HPDE6-E6E7 (cell line): ENCODE data around the gene UNC5C.

ENCODE experiments used
- DNase-seq: peaks from one replicate; pipeline ENCODE4 v3.0.0; 2011; ENCODE audit warnings: missing footprints; ENCODE audit errors: extremely low spot score

Gene UNC5C

GRCh38 chr4:95402299-95402698, 146.5 kb downstream of the UNC5C start:
- DNase-seq: no peak

- no peak for DNase-seq
These were observed 150.6 kb downstream of the UNC5C start for GRCh38 chr4:95398217-95398616.

- DNase-seq: no peak
These were observed 153.9 kb downstream of the UNC5C start for GRCh38 chr4:95394752-95395306.

- no peak for DNase-seq
These were observed 155.0 kb downstream of the UNC5C start for GRCh38 chr4:95393821-95394220.

- DNase-seq: no peak
These were observed 159.9 kb downstream of the UNC5C start for GRCh38 chr4:95388911-95389310.

- DNase-seq: no peak
These were observed 161.1 kb downstream of the UNC5C start for GRCh38 chr4:95387719-95388118.

GRCh38 chr4:95386410-95386809, 162.4 kb downstream of the UNC5C start:
- DNase-seq: no peak

- no peak for DNase-seq
These were observed 166.8 kb downstream of the UNC5C start for GRCh38 chr4:95381843-95382580.

GRCh38 chr4:95379633-95380032, 169.1 kb downstream of the UNC5C start:
- no peak for DNase-seq

- DNase-seq: no peak
These were observed 171.3 kb downstream of the UNC5C start for GRCh38 chr4:95377366-95377900.

- no peak for DNase-seq
These were observed 177.1 kb downstream of the UNC5C start for GRCh38 chr4:95371476-95372224.

GRCh38 chr4:95367824-95368223, 180.9 kb downstream of the UNC5C start:
- no peak for DNase-seq

GRCh38 chr4:95363966-95364365, 184.8 kb downstream of the UNC5C start:
- DNase-seq: no peak

GRCh38 chr4:95363559-95363925, 185.2 kb downstream of the UNC5C start:
- no peak for DNase-seq

- DNase-seq: no peak
These were observed 185.7 kb downstream of the UNC5C start for GRCh38 chr4:95362906-95363558.

GRCh38 chr4:95362066-95362465, 186.7 kb downstream of the UNC5C start:
- DNase-seq: no peak

- DNase-seq: no peak
These were observed 187.1 kb downstream of the UNC5C start for GRCh38 chr4:95361696-95361965.

- DNase-seq: no peak
These were observed 187.7 kb downstream of the UNC5C start for GRCh38 chr4:95360906-95361695.

GRCh38 chr4:95360256-95360903, 188.4 kb downstream of the UNC5C start:
- DNase-seq: no peak

- no peak for DNase-seq
These were observed 190.4 kb downstream of the UNC5C start for GRCh38 chr4:95358421-95358820.

- DNase-seq: no peak
These were observed 193.8 kb downstream of the UNC5C start for GRCh38 chr4:95355021-95355420.
